Endometrial microvascular endothelial cells (primary cell): ENCODE results near the gene DHX38. TPM values are rescaled to one million over a fixed set of nuclear protein-coding genes. Genes with fewer than 3 reads are reported as not detected.
"Not testable (repeated sequence)": the region's sequence is repeated elsewhere in the genome, so short reads cannot be mapped to it uniquely, and the experiment has no call there.

Source experiments
- in situ Hi-C: cut with HindIII; loops from 2 replicates; pipeline ENCODE4 v1.10.0; 2017; ENCODE audit warnings: low sequenced_read_pairs, low pct_unique_long_range_greater_than_20kb; ENCODE audit errors: inconsistent ontology term
- total RNA-seq: library from RNA; depleted of rRNA; stranded (reverse); fragments of >200 nt; gene quantifications from one replicate; pipeline ENCODE4 v1.2.3, GENCODE V29; 2015; ENCODE audit errors: inconsistent ontology term

Gene DHX38
- total RNA-seq, 1 donor from 2014 or later = 39.6 TPM

GRCh38 chr16:72076991-72077706 lies 16.5 kb upstream of the DHX38 start:
- in situ Hi-C loops = not testable (repeated sequence)

GRCh38 chr16:72083778-72084404 lies 9.8 kb upstream of the DHX38 start:
- in situ Hi-C loops = no loop called here

GRCh38 chr16:72084445-72084844 lies 9.2 kb upstream of the DHX38 start:
- in situ Hi-C loops = no loop called here

GRCh38 chr16:72085002-72085401 lies 8.6 kb upstream of the DHX38 start:
- in situ Hi-C loops = no loop called here

GRCh38 chr16:72091217-72091616 lies 2.4 kb upstream of the DHX38 start:
- in situ Hi-C loops = no loop called here

- in situ Hi-C loops = no loop called here
These were observed 707 bp upstream of the DHX38 start for GRCh38 chr16:72092832-72093447.

- in situ Hi-C loops = no loop called here
These were observed 591 bp downstream of the DHX38 start for GRCh38 chr16:72094266-72094610.

- in situ Hi-C loops = no loop called here
These were observed 5.3 kb downstream of the DHX38 start for GRCh38 chr16:72098936-72099335.

GRCh38 chr16:72099377-72099818 lies 5.8 kb downstream of the DHX38 start:
- in situ Hi-C loops = no loop called here

- in situ Hi-C loops = no loop called here
These were observed 7.5 kb downstream of the DHX38 start for GRCh38 chr16:72101195-72101594.

- in situ Hi-C loops = no loop called here
These were observed 11.3 kb downstream of the DHX38 start for GRCh38 chr16:72104905-72105304.

- in situ Hi-C loops = no loop called here
These were observed 12.3 kb downstream of the DHX38 start for GRCh38 chr16:72105978-72106377.

GRCh38 chr16:72107371-72107770 lies 13.7 kb downstream of the DHX38 start:
- in situ Hi-C loops = no loop called here

GRCh38 chr16:72108353-72109102 lies 14.9 kb downstream of the DHX38 start:
- in situ Hi-C loops = no loop called here

- in situ Hi-C loops = no loop called here
These were observed 15.7 kb downstream of the DHX38 start for GRCh38 chr16:72109300-72109699.

GRCh38 chr16:72109966-72110530 lies 16.4 kb downstream of the DHX38 start:
- in situ Hi-C loops = no loop called here

- in situ Hi-C loops = no loop called here
These were observed 17.3 kb downstream of the DHX38 start for GRCh38 chr16:72110662-72111615.
